WTC11 (cell line): Measurements from ENCODE around the gene PCDH7. TPM values are rescaled to one million over a fixed set of nuclear protein-coding genes. Genes with fewer than 3 reads are reported as not detected.

Experiments used
- ATAC-seq: fragments of 200-7000 bp; cut with Tn5 transposase; 2 replicates; pipeline ENCODE4 v1.10.0; 2021; ENCODE audit warnings: mild to moderate bottlenecking, moderate library complexity
- CTCF ChIA-PET: fragments of 300-600 bp; sonication (Branson Sonifier 250); formaldehyde crosslinking; loops from one replicate; lab custom pipeline; 2021; ENCODE audit warnings: antibody characterized with exemption; lab: Charles Lee
- POLR2A ChIA-PET: fragments of 350-600 bp; sonication (Branson Sonifier 250); formaldehyde crosslinking; loops from one replicate; lab custom pipeline; 2021; ENCODE audit warnings: antibody characterized with exemption; lab: Charles Lee
- DNase-seq: peaks from one replicate; pipeline ENCODE4 v3.0.0; 2021; ENCODE audit warnings: low spot score
- H3K27ac Mint-ChIP-seq: 2 replicates; pipeline ENCODE4 v1.8.0; 2021; ENCODE audit warnings: mixed read lengths
- H3K27me3 Mint-ChIP-seq: 2 replicates; pipeline ENCODE4 v1.8.0; 2021; ENCODE audit warnings: low read depth, mild to moderate bottlenecking, moderate library complexity, mixed read lengths
- H3K36me3 Mint-ChIP-seq: 2 replicates; pipeline ENCODE4 v1.8.0; 2021; ENCODE audit warnings: mixed read lengths
- H3K4me1 Mint-ChIP-seq: 2 replicates; pipeline ENCODE4 v1.8.0; 2022; ENCODE audit warnings: mixed read lengths
- H3K4me3 Mint-ChIP-seq: 2 replicates; pipeline ENCODE4 v1.8.0; 2021; ENCODE audit warnings: mild to moderate bottlenecking, moderate library complexity, mixed read lengths
- H3K9me3 Mint-ChIP-seq: 2 replicates; pipeline ENCODE4 v1.8.0; 2021; ENCODE audit warnings: mixed read lengths
- AR ChIP-seq: fragments of 250-450 bp; sonication (Bioruptor Pico); IDR thresholded peaks from 2 replicates; pipeline ENCODE4 v1.9.0; 2021; ENCODE audit warnings: mild to moderate bottlenecking
- CBFB ChIP-seq: sonication (generic); formaldehyde crosslinking; IDR thresholded peaks from 2 replicates; pipeline ENCODE4 v1.8.1; 2022; ENCODE audit warnings: mild to moderate bottlenecking, low read depth, missing genetic modification reagents
- CREM ChIP-seq: sonication (generic); formaldehyde crosslinking; IDR thresholded peaks from 2 replicates; pipeline ENCODE4 v1.8.1; 2022; ENCODE audit warnings: mild to moderate bottlenecking, missing genetic modification reagents, moderate library complexity
- CTCF ChIP-seq: fragments of 200-600 bp; IDR thresholded peaks from 2 replicates; pipeline ENCODE4 v1.8.0; 2022; ENCODE audit warnings: antibody characterized with exemption
- ERG ChIP-seq: fragments of 250-450 bp; sonication (Bioruptor Pico); IDR thresholded peaks from 2 replicates; pipeline ENCODE4 v1.8.0; 2021; ENCODE audit warnings: mild to moderate bottlenecking
- ETV6 ChIP-seq: sonication (generic); formaldehyde crosslinking; IDR thresholded peaks from 2 replicates; pipeline ENCODE4 v1.8.1; 2022; ENCODE audit warnings: mild to moderate bottlenecking, missing genetic modification reagents
- FOXK1 ChIP-seq: sonication (generic); formaldehyde crosslinking; IDR thresholded peaks from 2 replicates; pipeline ENCODE4 v1.8.0; 2022; ENCODE audit warnings: mild to moderate bottlenecking, moderate library complexity, missing genetic modification reagents
- IRF2 ChIP-seq: sonication (generic); formaldehyde crosslinking; IDR thresholded peaks from 2 replicates; pipeline ENCODE4 v1.8.0; 2022; ENCODE audit warnings: low read depth, missing genetic modification reagents, borderline replicate concordance
- KAT7 ChIP-seq: sonication (generic); formaldehyde crosslinking; IDR thresholded peaks from 2 replicates; pipeline ENCODE4 v1.8.1; 2023; ENCODE audit warnings: missing genetic modification reagents, mild to moderate bottlenecking, borderline replicate concordance
- MXD4 ChIP-seq: fragments of 250-450 bp; sonication (Bioruptor Pico); IDR thresholded peaks from 2 replicates; pipeline ENCODE4 v1.8.0; 2021; ENCODE audit warnings: mild to moderate bottlenecking, moderate library complexity, borderline replicate concordance
- NFATC4 ChIP-seq: fragments of 250-450 bp; sonication (Bioruptor Pico); IDR thresholded peaks from 2 replicates; pipeline ENCODE4 v1.9.0; 2021; ENCODE audit warnings: mild to moderate bottlenecking
- RELA ChIP-seq: sonication (generic); formaldehyde crosslinking; IDR thresholded peaks from 2 replicates; pipeline ENCODE4 v1.8.1; 2022; ENCODE audit warnings: missing genetic modification reagents, mild to moderate bottlenecking, borderline replicate concordance
- RORB ChIP-seq: fragments of 250-450 bp; sonication (Bioruptor Pico); IDR thresholded peaks from 2 replicates; pipeline ENCODE4 v1.9.0; 2021; ENCODE audit warnings: mild to moderate bottlenecking
- SMAD3 ChIP-seq: sonication (generic); formaldehyde crosslinking; IDR thresholded peaks from 2 replicates; pipeline ENCODE4 v1.8.0; 2022; ENCODE audit warnings: missing genetic modification reagents, mild to moderate bottlenecking, borderline replicate concordance
- TP53 ChIP-seq: sonication (generic); formaldehyde crosslinking; IDR thresholded peaks from 2 replicates; pipeline ENCODE4 v1.8.1; 2023; ENCODE audit warnings: mild to moderate bottlenecking, missing genetic modification reagents
- ZBTB21 ChIP-seq: sonication (generic); formaldehyde crosslinking; IDR thresholded peaks from 2 replicates; pipeline ENCODE4 v1.8.1; 2023; ENCODE audit warnings: mild to moderate bottlenecking, missing genetic modification reagents, borderline replicate concordance
- ZNF232 ChIP-seq: sonication (generic); formaldehyde crosslinking; IDR thresholded peaks from 2 replicates; pipeline ENCODE4 v1.8.0; 2022; ENCODE audit warnings: mild to moderate bottlenecking, missing genetic modification reagents
- ZNF671 ChIP-seq: fragments of 250-450 bp; sonication (Bioruptor Pico); IDR thresholded peaks from 2 replicates; pipeline ENCODE4 v1.8.0; 2021; ENCODE audit warnings: mild to moderate bottlenecking
- total RNA-seq: library from RNA; stranded (reverse); gene quantifications from 3 replicates; pipeline ENCODE4 v1.2.3, GENCODE V29; 2021
- TF ChIP-seq, protein P1 (sequence below): sonication (generic); formaldehyde crosslinking; IDR thresholded peaks from 2 replicates; pipeline ENCODE4 v1.8.1; 2023; ENCODE audit warnings: mild to moderate bottlenecking, missing genetic modification reagents
- TF ChIP-seq, protein P2 (sequence below): sonication (generic); formaldehyde crosslinking; IDR thresholded peaks from 2 replicates; pipeline ENCODE4 v1.8.1; 2022; ENCODE audit warnings: low read depth, mild to moderate bottlenecking, moderate library complexity, missing genetic modification reagents, borderline replicate concordance
- TF ChIP-seq, protein P3 (sequence below): sonication (generic); formaldehyde crosslinking; IDR thresholded peaks from 2 replicates; pipeline ENCODE4 v1.8.1; 2023; ENCODE audit warnings: mild to moderate bottlenecking, missing genetic modification reagents, moderate library complexity

The PCDH7 gene
- total RNA-seq, 1 experiment from 2014 or later = 3.9 TPM

DNA sequence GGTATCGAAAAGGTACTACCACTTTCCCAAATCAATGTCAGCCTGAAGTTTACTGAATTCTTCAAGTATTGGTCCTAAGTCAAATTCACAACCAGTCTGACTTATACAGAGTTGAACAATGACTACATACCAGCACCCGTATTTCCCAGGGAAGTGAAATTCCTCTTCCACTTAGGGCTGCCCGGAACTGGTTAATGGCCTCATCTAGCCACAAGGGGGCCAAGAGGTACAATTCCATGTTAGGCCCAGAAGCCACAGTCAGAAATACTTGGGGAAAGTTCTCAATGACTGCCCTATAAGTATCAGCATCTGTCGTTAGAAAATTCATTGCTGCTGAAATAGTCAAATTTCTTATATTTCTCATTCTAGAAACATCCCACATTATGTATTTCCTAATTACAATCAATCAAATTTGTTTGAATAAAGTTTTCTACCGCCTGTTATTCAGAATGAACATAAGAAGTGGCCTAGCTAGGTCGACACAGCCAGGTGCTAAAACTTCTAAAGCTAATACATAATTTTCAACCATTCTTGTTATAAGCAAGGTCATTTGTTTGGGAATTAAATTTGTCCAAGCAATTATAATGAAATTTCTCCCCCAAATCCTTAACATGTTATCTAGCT, 5.6 kb upstream of the PCDH7 start:
- peaks cover 21% of the 10 kb centered on the region for H3K27me3 Mint-ChIP-seq
- ATAC-seq (peak; percentile 9), DNase-seq (peak; percentile 70)
- TF ChIP-seq CBFB (CRISPR knock-in tag) = no peak
- peak; percentile 81 for TF ChIP-seq CTCF
- ChIA-PET POLR2A (no interaction called here), CTCF (interaction anchor here (1.0 kb wide), 1 partner anchor 34 kb away, joined by 3 read pairs; no protein-coding TSS in a partner anchor)
- no peak overlapping the region for H3K27ac Mint-ChIP-seq
- H3K4me1 Mint-ChIP-seq = peaks cover 31% of the 10 kb centered on the region
- H3K4me3 Mint-ChIP-seq = no peak overlapping the region
- peaks cover 11% of the 10 kb centered on the region for H3K36me3 Mint-ChIP-seq
- peaks cover 17% of the 10 kb centered on the region for H3K9me3 Mint-ChIP-seq

DNA sequence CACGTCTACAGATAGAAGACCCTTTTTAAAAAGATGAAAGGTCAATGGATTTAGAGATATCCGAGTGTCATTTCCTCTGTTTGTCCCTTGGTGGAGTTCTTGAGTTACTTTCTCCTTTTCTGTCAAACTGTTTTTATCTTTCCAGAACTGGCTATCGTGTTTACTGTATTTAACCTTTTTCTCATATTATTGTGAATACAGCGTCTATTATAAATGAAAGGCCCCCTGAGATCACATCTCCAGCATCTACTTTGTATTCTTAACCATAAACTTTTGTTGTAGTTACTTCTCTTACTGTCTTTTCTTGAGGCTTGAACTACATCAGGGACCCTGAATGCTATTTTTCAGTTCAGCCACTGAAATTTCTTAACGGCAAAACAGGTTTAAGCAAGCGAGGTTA, 4.0 kb upstream of the PCDH7 start:
- Mint-ChIP-seq H3K4me1 (peaks cover 31% of the 10 kb centered on the region), H3K27me3 (peaks cover 32% of the 10 kb centered on the region), H3K27ac (no peak overlapping the region), H3K36me3 (no peaks in the 10 kb centered on the region; the same call in 1 of the 2 replicates), H3K4me3 (peak overlapping the region; percentile 97), H3K9me3 (0 out of 2 replicates have a peak, but pooled peaks cover 4% of the 10 kb centered on the region)
- ChIA-PET POLR2A (interaction anchor here (1.2 kb wide), 1 partner anchor 330 kb away, joined by 3 read pairs; no protein-coding TSS in a partner anchor), CTCF (interaction anchor here (0.7 kb wide), 1 partner anchor 611 kb away, joined by 3 read pairs; no protein-coding TSS in a partner anchor)
- ATAC-seq = no peak
- TF ChIP-seq, protein P1, sequence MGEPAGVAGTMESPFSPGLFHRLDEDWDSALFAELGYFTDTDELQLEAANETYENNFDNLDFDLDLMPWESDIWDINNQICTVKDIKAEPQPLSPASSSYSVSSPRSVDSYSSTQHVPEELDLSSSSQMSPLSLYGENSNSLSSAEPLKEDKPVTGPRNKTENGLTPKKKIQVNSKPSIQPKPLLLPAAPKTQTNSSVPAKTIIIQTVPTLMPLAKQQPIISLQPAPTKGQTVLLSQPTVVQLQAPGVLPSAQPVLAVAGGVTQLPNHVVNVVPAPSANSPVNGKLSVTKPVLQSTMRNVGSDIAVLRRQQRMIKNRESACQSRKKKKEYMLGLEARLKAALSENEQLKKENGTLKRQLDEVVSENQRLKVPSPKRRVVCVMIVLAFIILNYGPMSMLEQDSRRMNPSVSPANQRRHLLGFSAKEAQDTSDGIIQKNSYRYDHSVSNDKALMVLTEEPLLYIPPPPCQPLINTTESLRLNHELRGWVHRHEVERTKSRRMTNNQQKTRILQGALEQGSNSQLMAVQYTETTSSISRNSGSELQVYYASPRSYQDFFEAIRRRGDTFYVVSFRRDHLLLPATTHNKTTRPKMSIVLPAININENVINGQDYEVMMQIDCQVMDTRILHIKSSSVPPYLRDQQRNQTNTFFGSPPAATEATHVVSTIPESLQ (CRISPR knock-in tag) = no peak
- no peak for TF ChIP-seq RORB (CRISPR knock-in tag)
- no peak for TF ChIP-seq ZNF232 (CRISPR knock-in tag)
- no peak for TF ChIP-seq TP53 (CRISPR knock-in tag)
- TF ChIP-seq ETV6 (CRISPR knock-in tag) = no peak
- no peak for TF ChIP-seq NFATC4 (CRISPR knock-in tag)
- TF ChIP-seq KAT7 (CRISPR knock-in tag) = no peak
- TF ChIP-seq ZBTB21 (CRISPR knock-in tag) = no peak
- no peak for TF ChIP-seq SMAD3
- no peak for TF ChIP-seq IRF2
- no peak for TF ChIP-seq MXD4 (CRISPR knock-in tag)
- no peak for DNase-seq

DNA sequence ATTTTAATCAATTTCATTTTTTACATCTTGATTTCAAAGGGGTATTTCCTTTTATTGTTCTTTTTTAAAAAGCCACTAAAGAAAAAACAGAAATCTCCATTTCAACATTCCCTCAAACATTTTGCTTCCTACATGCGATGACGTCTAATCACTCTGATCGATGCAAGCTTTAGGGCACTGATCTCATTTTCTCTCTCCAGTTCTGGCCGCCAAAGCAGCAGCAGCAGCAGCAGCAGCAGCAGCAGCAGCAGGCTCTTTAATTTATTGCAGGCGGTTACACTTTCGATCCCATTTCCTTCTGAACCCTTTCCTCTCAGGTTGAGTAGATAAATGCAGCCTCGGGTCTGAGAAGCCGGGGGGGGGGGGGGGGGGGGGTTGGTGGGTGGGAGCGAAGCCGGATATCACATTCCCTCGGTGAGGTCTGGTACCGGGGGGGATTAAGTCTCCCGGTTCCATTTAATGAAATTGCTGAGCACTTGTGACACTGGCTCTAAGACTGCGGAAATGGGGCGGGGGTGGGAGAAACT, 3.4 kb upstream of the PCDH7 start:
- POLR2A ChIA-PET = interaction anchor here (1.2 kb wide), 1 partner anchor 329 kb away, joined by 3 read pairs; no protein-coding TSS in a partner anchor
- ATAC-seq = no peak
- Mint-ChIP-seq H3K36me3 (no peaks in the 10 kb centered on the region), H3K4me3 (peak overlapping the region; percentile 97), H3K27me3 (peaks cover 37% of the 10 kb centered on the region), H3K27ac (peak overlapping the region; percentile 73; the same call in 1 of the 2 replicates), H3K9me3 (0 out of 2 replicates have a peak, but pooled peaks cover under 1% of the 10 kb centered on the region), H3K4me1 (peaks cover 31% of the 10 kb centered on the region)
- DNase-seq = no peak
- CTCF ChIA-PET = interaction anchor here (0.6 to 1.2 kb wide), 3 partner anchors 274 to 611 kb away, joined by 3 to 5 read pairs (median 3); no protein-coding TSS in a partner anchor
- no peak for TF ChIP-seq NFATC4 (CRISPR knock-in tag)
- TF ChIP-seq ZNF671 = no peak
- no peak for TF ChIP-seq ERG (CRISPR knock-in tag)
- TF ChIP-seq CREM (CRISPR knock-in tag) = no peak
- TF ChIP-seq AR (CRISPR knock-in tag) = no peak
- no peak for TF ChIP-seq ZBTB21 (CRISPR knock-in tag)
- TF ChIP-seq, protein P2, sequence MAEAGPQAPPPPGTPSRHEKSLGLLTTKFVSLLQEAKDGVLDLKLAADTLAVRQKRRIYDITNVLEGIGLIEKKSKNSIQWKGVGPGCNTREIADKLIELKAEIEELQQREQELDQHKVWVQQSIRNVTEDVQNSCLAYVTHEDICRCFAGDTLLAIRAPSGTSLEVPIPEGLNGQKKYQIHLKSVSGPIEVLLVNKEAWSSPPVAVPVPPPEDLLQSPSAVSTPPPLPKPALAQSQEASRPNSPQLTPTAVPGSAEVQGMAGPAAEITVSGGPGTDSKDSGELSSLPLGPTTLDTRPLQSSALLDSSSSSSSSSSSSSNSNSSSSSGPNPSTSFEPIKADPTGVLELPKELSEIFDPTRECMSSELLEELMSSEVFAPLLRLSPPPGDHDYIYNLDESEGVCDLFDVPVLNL = no peak
- TF ChIP-seq FOXK1 (CRISPR knock-in tag) = no peak
- no peak for TF ChIP-seq RELA
- TF ChIP-seq, protein P3, sequence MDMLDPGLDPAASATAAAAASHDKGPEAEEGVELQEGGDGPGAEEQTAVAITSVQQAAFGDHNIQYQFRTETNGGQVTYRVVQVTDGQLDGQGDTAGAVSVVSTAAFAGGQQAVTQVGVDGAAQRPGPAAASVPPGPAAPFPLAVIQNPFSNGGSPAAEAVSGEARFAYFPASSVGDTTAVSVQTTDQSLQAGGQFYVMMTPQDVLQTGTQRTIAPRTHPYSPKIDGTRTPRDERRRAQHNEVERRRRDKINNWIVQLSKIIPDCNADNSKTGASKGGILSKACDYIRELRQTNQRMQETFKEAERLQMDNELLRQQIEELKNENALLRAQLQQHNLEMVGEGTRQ (CRISPR knock-in tag) = no peak
- no peak for TF ChIP-seq TP53 (CRISPR knock-in tag)
